H9 (cell line): ENCODE results near the gene ERC2. TPM values are rescaled to one million over a fixed set of nuclear protein-coding genes. Genes with fewer than 3 reads are reported as not detected.

Source experiments
- DNase-seq: peaks from one replicate; pipeline ENCODE4 v3.0.0-alpha.2; 2017
- H2AFZ ChIP-seq: one replicate; pipeline ENCODE4 v1.6.1; 2013; ENCODE audit warnings: mild to moderate bottlenecking, low read length, control low read depth, moderate library complexity
- H2AK5ac ChIP-seq: 2 replicates; pipeline ENCODE4 v1.6.1; 2013; ENCODE audit warnings: low read length, control low read depth, mixed read lengths; ENCODE audit not compliant: insufficient read length
- H2BK120ac ChIP-seq: one replicate; pipeline ENCODE4 v1.6.1; 2013; ENCODE audit warnings: low read depth, mild to moderate bottlenecking, low read length, control low read depth, inconsistent platforms; ENCODE audit not compliant: poor library complexity, severe bottlenecking
- H2BK12ac ChIP-seq: 2 replicates; pipeline ENCODE4 v1.6.1; 2013; ENCODE audit warnings: low read length, control low read depth, mixed read lengths, low read depth; ENCODE audit not compliant: insufficient read length
- H2BK15ac ChIP-seq: 2 replicates; pipeline ENCODE4 v1.6.1; 2013; ENCODE audit warnings: low read depth, low read length, control low read depth
- H2BK20ac ChIP-seq: one replicate; pipeline ENCODE4 v1.6.1; 2013; ENCODE audit warnings: low read depth, mild to moderate bottlenecking, low read length, control low read depth, inconsistent platforms; ENCODE audit not compliant: poor library complexity, severe bottlenecking
- H2BK5ac ChIP-seq: 2 replicates; pipeline ENCODE4 v1.6.1; 2013; ENCODE audit warnings: low read length, control low read depth, mixed read lengths; ENCODE audit not compliant: insufficient read length
- H3K14ac ChIP-seq: 2 replicates; pipeline ENCODE4 v1.6.1; 2013; ENCODE audit warnings: low read length, control low read depth; ENCODE audit not compliant: insufficient read depth
- H3K18ac ChIP-seq: 2 replicates; pipeline ENCODE4 v1.6.1; 2013; ENCODE audit warnings: low read depth, mild to moderate bottlenecking, mixed read lengths, low read length, control low read depth; ENCODE audit not compliant: insufficient read length
- H3K23ac ChIP-seq: 2 replicates; pipeline ENCODE4 v1.6.1; 2013; ENCODE audit warnings: low read length, control low read depth, mixed read lengths, low read depth; ENCODE audit not compliant: insufficient read length
- H3K23me2 ChIP-seq: 2 replicates; pipeline ENCODE4 v1.6.1; 2013; ENCODE audit warnings: low read depth, mild to moderate bottlenecking, mixed read lengths, low read length, control low read depth; ENCODE audit not compliant: insufficient read length, poor library complexity, severe bottlenecking
- H3K27ac ChIP-seq: 2 replicates; pipeline ENCODE4 v1.5.1; 2013; ENCODE audit warnings: low read length, control low read depth, mixed read lengths, low read depth; ENCODE audit not compliant: insufficient read length
- H3K27me3 ChIP-seq: 2 replicates; pipeline ENCODE4 v1.6.1; 2013; ENCODE audit warnings: low read length, control low read depth, inconsistent platforms; ENCODE audit not compliant: insufficient read depth
- H3K4ac ChIP-seq: 2 replicates; pipeline ENCODE4 v1.6.1; 2013; ENCODE audit warnings: low read depth, mild to moderate bottlenecking, control low read depth, inconsistent platforms, low read length, moderate library complexity
- H3K4me1 ChIP-seq: 2 replicates; pipeline ENCODE4 v1.6.1; 2013; ENCODE audit warnings: low read length, control low read depth, inconsistent platforms; ENCODE audit not compliant: insufficient read depth
- H3K4me2 ChIP-seq: 2 replicates; pipeline ENCODE4 v1.6.1; 2013; ENCODE audit warnings: low read length, control low read depth, mixed read lengths; ENCODE audit not compliant: insufficient read length, insufficient read depth
- H3K56ac ChIP-seq: 2 replicates; pipeline ENCODE4 v1.6.1; 2013; ENCODE audit warnings: low read depth, mild to moderate bottlenecking, mixed read lengths, low read length, control low read depth; ENCODE audit not compliant: insufficient read length
- H3K79me1 ChIP-seq: 2 replicates; pipeline ENCODE4 v1.6.1; 2013; ENCODE audit warnings: low read depth, mild to moderate bottlenecking, moderate library complexity, low read length, control low read depth, inconsistent platforms; ENCODE audit not compliant: insufficient read depth, poor library complexity, severe bottlenecking
- H3K79me2 ChIP-seq: 2 replicates; pipeline ENCODE4 v1.6.1; 2013; ENCODE audit warnings: low read length, control low read depth, inconsistent platforms; ENCODE audit not compliant: insufficient read depth
- H3K9ac ChIP-seq: 2 replicates; pipeline ENCODE4 v1.6.1; 2013; ENCODE audit warnings: low read length, control low read depth, mixed read lengths; ENCODE audit not compliant: insufficient read length; ENCODE audit errors: extremely low read depth
- H3K9me3 ChIP-seq: one replicate; pipeline ENCODE4 v1.6.1; 2013; ENCODE audit warnings: low read depth, low read length, inconsistent platforms; ENCODE audit not compliant: control insufficient read depth
- H3T11ph ChIP-seq: one replicate; pipeline ENCODE4 v1.6.1; 2013; ENCODE audit warnings: mild to moderate bottlenecking, low read length, control low read depth, inconsistent platforms
- H4K20me1 ChIP-seq: one replicate; pipeline ENCODE4 v1.6.1; 2013; ENCODE audit not compliant: control insufficient read depth, insufficient read length, insufficient read depth
- H4K5ac ChIP-seq: 2 replicates; pipeline ENCODE4 v1.6.1; 2013; ENCODE audit warnings: low read depth, mild to moderate bottlenecking, mixed read lengths, low read length, control low read depth; ENCODE audit not compliant: insufficient read length
- H4K8ac ChIP-seq: replicated peaks from 2 replicates; pipeline ENCODE4 v1.6.1; 2013; ENCODE audit warnings: low read length, control low read depth, mixed read lengths, low read depth; ENCODE audit not compliant: insufficient read length
- H4K91ac ChIP-seq: 2 replicates; pipeline ENCODE4 v1.6.1; 2013; ENCODE audit warnings: low read depth, mild to moderate bottlenecking, moderate library complexity, mixed read lengths, low read length, control low read depth; ENCODE audit not compliant: insufficient read length
- H3K27ac Mint-ChIP-seq, 3 experiments: 2 replicates in 2 of 3; 3 replicates in 1 of 3; pipeline ENCODE4 v1.8.0; 2020 to 2021; ENCODE audit warnings: mixed read lengths in 3 of 3, mild to moderate bottlenecking in 1 of 3, moderate library complexity in 1 of 3
- H3K27me3 Mint-ChIP-seq: 2 replicates; pipeline ENCODE4 v1.8.0; 2021; ENCODE audit warnings: low read depth, mild to moderate bottlenecking, moderate library complexity, mixed read lengths
- H3K36me3 Mint-ChIP-seq, 3 experiments: 2 replicates in 2 of 3; 3 replicates in 1 of 3; pipeline ENCODE4 v1.8.0; 2020 to 2021; ENCODE audit warnings: low read depth in 3 of 3, mixed read lengths in 3 of 3; ENCODE audit not compliant: insufficient read depth in 1 of 3
- H3K4me1 Mint-ChIP-seq, 2 experiments: 2 replicates each; pipeline ENCODE4 v1.8.0; 2020; ENCODE audit warnings: mixed read lengths in 2 of 2
- H3K4me3 Mint-ChIP-seq, 2 experiments: 2 replicates in 1 of 2; 3 replicates in 1 of 2; pipeline ENCODE4 v1.8.0; 2020 to 2021; ENCODE audit warnings: mild to moderate bottlenecking in 2 of 2, mixed read lengths in 2 of 2, moderate library complexity in 1 of 2
- H3K9me3 Mint-ChIP-seq, 2 experiments: 2 replicates in 1 of 2; 3 replicates in 1 of 2; pipeline ENCODE4 v1.8.0; 2020; ENCODE audit warnings: mild to moderate bottlenecking in 2 of 2, mixed read lengths in 2 of 2, moderate library complexity in 1 of 2
- WGBS: extraction: QIAGEN DNeasy Blood & Tissue Kit; methylation state at CpG from one replicate; pipeline ENCODE4 v1.1.7; 2013; ENCODE audit warnings: missing lambda C conversion rate, low lambda C conversion rate, mixed read lengths; ENCODE audit not compliant: insufficient read length; ENCODE audit errors: extremely low coverage; 5-methylcytosine and 5-hydroxymethylcytosine counted together
- total RNA-seq: library from RNA; stranded (reverse); gene quantifications from 2 replicates; pipeline ENCODE4 v1.2.1, GENCODE V29; 2021
- TF ChIP-seq, protein P1 (sequence below): fragments of 200-600 bp; sonication (generic); conservative IDR thresholded peaks from 3 replicates; pipeline ENCODE4 v1.8.0; 2021; ENCODE audit warnings: antibody characterized with exemption, mild to moderate bottlenecking

ERC2 gene
- total RNA-seq, 1 experiment from 2014 or later, result 15.4 TPM

- Histone ChIP-seq H3K4me2 (no peak overlapping the region), H3K27ac (no peak overlapping the region), H3K79me2 (no peaks in the 10 kb centered on the region), H3K23ac (no peak overlapping the region), H2BK5ac (no peak overlapping the region), H4K5ac (no peak overlapping the region), H3K9me3 (no peaks in the 10 kb centered on the region), H3K23me2 (no peaks in the 10 kb centered on the region), H3K4me1 (peaks cover 13% of the 10 kb centered on the region; the same call in 1 of the 2 replicates), H3K18ac (no peak overlapping the region), H2BK12ac (no peak overlapping the region), H2BK120ac (no peak overlapping the region), H4K20me1 (no peaks in the 10 kb centered on the region), H3T11ph (no peak overlapping the region), H3K27me3 (no peaks in the 10 kb centered on the region), H2AFZ (no peak overlapping the region), H3K14ac (no peak overlapping the region), H2AK5ac (no peak overlapping the region), H3K79me1 (no peaks in the 10 kb centered on the region), H3K9ac (no peak overlapping the region), H4K8ac (no peak overlapping the region), H3K4ac (no peak overlapping the region), H2BK20ac (no peak overlapping the region), H3K56ac (no peak overlapping the region), H2BK15ac (no peak overlapping the region), H4K91ac (no peak overlapping the region)
- H3K4me1 Mint-ChIP-seq, result peaks cover 33 to 38% of the 10 kb centered on the region in 2 experiments
- TF ChIP-seq, protein P1, sequence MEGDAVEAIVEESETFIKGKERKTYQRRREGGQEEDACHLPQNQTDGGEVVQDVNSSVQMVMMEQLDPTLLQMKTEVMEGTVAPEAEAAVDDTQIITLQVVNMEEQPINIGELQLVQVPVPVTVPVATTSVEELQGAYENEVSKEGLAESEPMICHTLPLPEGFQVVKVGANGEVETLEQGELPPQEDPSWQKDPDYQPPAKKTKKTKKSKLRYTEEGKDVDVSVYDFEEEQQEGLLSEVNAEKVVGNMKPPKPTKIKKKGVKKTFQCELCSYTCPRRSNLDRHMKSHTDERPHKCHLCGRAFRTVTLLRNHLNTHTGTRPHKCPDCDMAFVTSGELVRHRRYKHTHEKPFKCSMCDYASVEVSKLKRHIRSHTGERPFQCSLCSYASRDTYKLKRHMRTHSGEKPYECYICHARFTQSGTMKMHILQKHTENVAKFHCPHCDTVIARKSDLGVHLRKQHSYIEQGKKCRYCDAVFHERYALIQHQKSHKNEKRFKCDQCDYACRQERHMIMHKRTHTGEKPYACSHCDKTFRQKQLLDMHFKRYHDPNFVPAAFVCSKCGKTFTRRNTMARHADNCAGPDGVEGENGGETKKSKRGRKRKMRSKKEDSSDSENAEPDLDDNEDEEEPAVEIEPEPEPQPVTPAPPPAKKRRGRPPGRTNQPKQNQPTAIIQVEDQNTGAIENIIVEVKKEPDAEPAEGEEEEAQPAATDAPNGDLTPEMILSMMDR, result no peak
- DNase-seq, result no peak
- WGBS, result no CpG with 5 or more reads among the region's 3 CpGs
- no peaks in the 10 kb centered on the region for H3K9me3 Mint-ChIP-seq
- peaks cover 0 to 4% (median 4%) of the 10 kb centered on the region in 3 experiments; a peak in 1 of 7 replicates for H3K36me3 Mint-ChIP-seq
- no peak overlapping the region for H3K4me3 Mint-ChIP-seq
- 0 out of 2 replicates have a peak, but pooled peaks cover 3% of the 10 kb centered on the region for H3K27me3 Mint-ChIP-seq
- no peak overlapping the region for H3K27ac Mint-ChIP-seq
Measured at GRCh38 chr3:55701997-55702396, 766.3 kb downstream of the ERC2 start.
